Activated CD8-positive, alpha-beta memory T cell treated with anti-CD3 and anti-CD28 coated beads for 36 hours (primary cell): Measurements from ENCODE around the gene CACNA2D2. TPM values are rescaled to one million over a fixed set of nuclear protein-coding genes. Genes with fewer than 3 reads are reported as not detected.

Experiments used
- CTCF ChIA-PET: fragments of 350-600 bp; sonication (Branson Sonifier 250); formaldehyde crosslinking; loops from one replicate; lab custom pipeline; 2021; ENCODE audit warnings: antibody characterized with exemption; lab: Charles Lee
- POLR2A ChIA-PET: fragments of 350-600 bp; sonication (Branson Sonifier 250); formaldehyde crosslinking; loops from one replicate; lab custom pipeline; 2021; ENCODE audit warnings: antibody characterized with exemption; lab: Charles Lee
- total RNA-seq, 2 experiments: library from RNA; stranded (reverse); gene quantifications; one replicate each; pipeline ENCODE4 v1.2.3, GENCODE V29; 2021

Gene CACNA2D2
- total RNA-seq, 2 experiments from 2014 or later = 0.55 to 0.67 TPM

DNA sequence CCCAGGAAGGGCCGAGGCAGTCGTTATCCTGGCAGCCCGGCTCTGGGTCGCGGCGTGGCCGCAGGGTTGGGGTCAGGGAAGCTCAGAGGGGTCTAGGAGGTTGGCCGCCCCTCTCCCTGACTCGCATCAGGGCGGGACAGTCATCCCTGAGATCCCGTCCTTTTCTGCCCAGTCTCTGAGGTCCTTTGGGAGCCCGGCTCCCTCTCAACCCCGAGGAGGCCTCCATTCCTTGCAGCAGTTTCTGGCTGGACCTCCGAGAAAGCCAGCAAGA is 181.4 kb downstream of the CACNA2D2 start:
- POLR2A ChIA-PET = interaction anchor here (1.0 to 2.8 kb wide), 2 partner anchors 15 to 23 kb away, joined by 4 to 6 read pairs; partner anchors contain the start of genes HYAL3 and NAA80
- CTCF ChIA-PET = interaction anchor here (0.6 to 1.9 kb wide), 9 partner anchors 12 to 34 kb away, joined by 3 to 6 read pairs (median 3); partner anchors contain the start of genes HYAL3 and NAA80

DNA sequence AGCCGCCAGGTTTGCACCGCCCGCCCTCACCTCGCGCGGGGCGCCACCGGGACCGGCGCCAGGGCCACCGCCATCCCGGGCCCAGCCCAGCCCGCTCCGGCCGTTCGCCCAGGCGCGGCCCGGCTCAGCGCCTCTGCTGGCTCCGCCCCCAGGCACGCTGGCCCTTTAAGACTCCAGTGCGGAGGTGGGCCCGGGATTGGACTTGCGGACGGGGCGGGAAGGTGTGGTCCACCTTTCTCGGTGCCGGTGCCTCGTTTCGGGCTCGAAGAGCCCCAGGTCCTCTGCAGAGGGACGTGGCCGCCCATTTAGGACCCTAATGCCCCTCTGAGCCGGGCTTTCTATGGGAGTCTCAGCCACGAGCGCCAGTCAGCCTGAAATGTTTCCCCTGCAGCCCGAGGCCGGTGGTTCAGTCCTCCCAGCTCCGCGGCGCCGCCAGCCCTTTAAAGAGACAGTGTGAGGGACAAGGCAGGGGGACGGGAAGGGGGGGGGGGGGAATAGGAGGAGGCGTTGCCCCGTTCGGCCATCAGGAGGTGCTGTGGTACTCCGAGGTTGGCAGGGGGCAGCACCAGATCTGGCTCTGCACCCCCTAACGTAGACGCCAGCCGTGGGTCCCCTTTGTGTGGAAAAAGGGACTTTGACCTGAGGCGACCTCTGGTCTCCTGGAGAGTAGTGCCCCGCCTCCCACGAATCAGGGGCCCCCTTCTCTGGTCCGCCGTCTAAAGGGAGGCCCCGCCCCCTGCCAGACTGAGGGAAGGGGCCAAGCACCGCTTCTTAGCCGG is 181.9 kb downstream of the CACNA2D2 start:
- ChIA-PET POLR2A (interaction anchor here (1.0 to 2.8 kb wide), 3 partner anchors 15 to 30 kb away, joined by 3 to 6 read pairs (median 4); partner anchors contain the start of genes HYAL3, IFRD2 and NAA80), CTCF (interaction anchor here (0.6 to 1.9 kb wide), 8 partner anchors 12 to 34 kb away, joined by 3 to 6 read pairs (median 4); partner anchors contain the start of genes HYAL3 and NAA80)

DNA sequence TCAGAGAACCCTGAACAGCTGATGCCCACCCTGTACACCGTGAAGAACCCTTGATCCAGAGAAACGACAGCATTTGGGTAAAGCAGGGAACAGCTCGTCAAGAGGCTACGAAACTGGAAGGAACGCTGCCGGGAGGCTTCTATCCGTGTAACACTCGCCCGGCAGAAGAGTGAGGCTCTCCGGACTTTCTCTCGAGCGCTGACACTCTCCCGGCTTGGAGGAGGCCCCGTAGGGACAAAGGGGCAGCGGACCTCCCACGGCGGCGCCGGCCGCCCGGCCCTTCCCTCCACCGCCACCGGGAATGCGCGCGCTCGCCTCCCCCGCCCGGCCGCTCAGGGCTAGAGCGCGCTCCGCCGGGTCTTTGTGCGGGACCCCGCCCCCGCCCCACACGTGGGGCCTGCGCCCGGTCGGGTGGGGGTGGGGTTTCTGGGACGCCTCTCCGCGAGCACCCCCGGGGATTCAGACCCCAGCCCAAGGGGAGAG is 182.5 kb downstream of the CACNA2D2 start:
- ChIA-PET POLR2A (interaction anchor here (0.5 to 2.8 kb wide), 5 partner anchors 16 to 83 kb away, joined by 3 to 6 read pairs (median 3); partner anchors contain the start of genes HYAL3, IFRD2 and NAA80), CTCF (interaction anchor here (0.7 to 1.9 kb wide), 4 partner anchors 14 to 74 kb away, joined by 3 to 6 read pairs (median 4); partner anchors contain the start of genes HYAL3 and NAA80)

DNA sequence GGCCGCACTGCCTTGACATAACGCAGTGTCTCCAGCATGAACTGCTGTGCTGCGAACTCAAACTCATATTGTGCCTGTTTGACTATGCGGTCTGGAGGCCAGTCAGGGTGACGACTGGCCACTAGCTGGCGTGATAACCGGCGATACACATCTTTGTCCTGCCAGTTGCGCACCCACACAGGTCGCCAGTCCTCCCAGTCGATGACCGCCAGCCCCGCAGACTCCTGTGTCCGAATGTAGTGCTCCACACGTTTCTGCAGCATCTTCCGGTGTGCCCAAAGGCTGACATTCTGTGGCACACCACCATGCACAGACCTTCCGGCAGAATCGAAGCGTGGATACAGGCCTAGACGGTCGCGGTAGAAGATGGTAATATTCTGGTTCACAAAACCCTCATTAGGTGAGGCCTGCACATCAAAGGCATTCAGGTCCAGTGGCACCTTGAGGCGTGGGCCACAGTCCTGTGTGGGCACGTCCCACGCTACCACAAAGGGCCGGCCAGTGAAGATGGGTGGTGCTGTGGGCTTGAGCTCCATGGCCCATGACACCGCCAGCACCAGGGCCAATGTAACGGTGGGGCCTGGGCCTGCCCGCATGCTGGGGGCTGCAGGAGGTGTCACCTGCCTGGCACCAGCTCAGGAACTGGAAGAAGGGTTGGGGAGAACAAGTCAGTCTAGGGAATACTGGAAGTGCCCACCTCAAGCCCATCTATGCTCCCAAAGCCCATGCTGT is 183.4 kb downstream of the CACNA2D2 start:
- ChIA-PET POLR2A (interaction anchor here (0.5 to 2.8 kb wide), 4 partner anchors 17 to 82 kb away, joined by 3 to 6 read pairs (median 3); partner anchors contain the start of genes HYAL3, IFRD2 and NAA80), CTCF (interaction anchor here (0.6 to 1.8 kb wide), 3 partner anchors 21 to 174 kb away, joined by 3 to 5 read pairs (median 3); partner anchors contain the start of genes HYAL3 and NAA80)

DNA sequence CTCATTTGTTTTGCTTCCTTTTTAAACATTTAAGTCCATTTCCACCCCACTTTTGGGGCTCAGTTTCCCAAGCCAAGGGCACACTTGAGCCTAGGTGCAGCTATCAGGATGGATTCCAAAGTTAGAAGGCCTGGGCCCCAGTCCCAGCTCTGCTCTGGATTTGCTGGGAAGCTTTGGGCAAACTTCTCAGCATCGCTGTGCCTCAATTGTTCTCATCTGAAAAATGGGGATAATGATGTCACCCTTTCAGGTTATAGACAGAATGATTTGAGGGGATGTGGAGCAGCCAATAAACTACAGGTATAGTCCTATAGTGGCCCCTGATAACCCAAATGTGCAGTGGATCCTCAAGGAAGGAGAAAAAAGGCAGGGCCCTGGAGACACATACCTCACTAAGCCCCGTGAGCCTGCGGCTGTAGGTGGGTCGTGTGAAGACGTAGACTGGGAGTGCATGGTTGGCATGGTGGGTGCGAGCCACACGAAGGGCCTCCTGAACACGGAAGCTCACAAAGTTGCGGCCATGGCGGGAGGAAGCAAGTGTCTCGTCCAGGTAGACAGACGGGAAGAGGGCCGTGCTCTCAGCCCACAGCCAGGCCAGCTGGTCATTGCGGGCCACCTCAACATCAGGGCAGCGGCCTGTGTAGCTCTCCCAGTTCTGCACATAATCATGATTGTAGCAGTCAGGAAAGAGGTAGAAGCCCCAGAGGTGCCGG is 184.1 kb downstream of the CACNA2D2 start:
- POLR2A ChIA-PET = interaction anchor here (1.5 kb wide), 1 partner anchor 15 kb away, joined by 3 read pairs; no protein-coding TSS in a partner anchor
- CTCF ChIA-PET = no interaction called here

DNA sequence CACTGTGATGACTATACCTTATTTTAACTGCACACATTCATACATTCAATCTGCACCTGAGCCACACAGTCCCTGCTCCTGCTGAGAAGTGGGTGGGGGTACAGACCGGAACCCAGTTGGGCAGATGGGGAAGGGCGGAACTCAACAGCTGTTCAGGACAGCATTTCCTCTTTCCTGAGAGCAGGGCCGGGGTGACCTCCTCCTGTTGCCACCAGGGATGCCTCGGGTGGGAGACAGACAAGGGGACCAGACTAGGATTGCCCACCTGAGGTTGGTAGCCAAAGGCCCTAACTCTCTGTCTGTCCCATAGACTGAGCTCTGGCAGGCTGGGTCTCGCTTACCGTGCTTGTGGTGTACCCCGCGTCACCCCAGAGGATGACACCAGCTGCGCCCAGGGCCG is 184.8 kb downstream of the CACNA2D2 start:
- ChIA-PET CTCF (interaction anchor here (0.6 kb wide), 1 partner anchor 34 kb away, joined by 5 read pairs; no protein-coding TSS in a partner anchor), POLR2A (interaction anchor here (1.5 kb wide), 1 partner anchor 16 kb away, joined by 3 read pairs; no protein-coding TSS in a partner anchor)

DNA sequence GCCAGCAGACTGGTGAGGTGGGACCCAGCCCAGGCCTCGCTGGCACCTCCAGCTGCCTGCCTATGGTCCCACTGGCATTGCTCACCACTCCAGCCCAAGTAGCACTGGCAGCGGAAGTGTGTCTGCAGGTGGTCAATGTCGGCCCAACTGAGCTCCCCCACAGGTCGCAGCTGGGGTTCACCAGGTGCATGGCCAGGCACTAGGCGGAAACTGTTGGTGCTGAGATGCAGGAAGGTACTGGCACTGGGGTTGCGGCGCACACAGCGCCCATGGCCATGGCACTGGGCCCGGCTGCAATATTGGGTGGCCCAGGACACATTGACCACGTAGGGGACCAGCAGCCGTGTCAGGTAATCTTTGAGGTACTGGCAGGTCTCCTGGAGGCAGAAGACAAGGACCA is 185.3 kb downstream of the CACNA2D2 start:
- POLR2A ChIA-PET = interaction anchor here (0.5 to 1.5 kb wide), 2 partner anchors 16 to 251 kb away, joined by 3 read pairs; partner anchors contain the start of gene HEMK1
- CTCF ChIA-PET = interaction anchor here (0.6 kb wide), 1 partner anchor 35 kb away, joined by 5 read pairs; no protein-coding TSS in a partner anchor

DNA sequence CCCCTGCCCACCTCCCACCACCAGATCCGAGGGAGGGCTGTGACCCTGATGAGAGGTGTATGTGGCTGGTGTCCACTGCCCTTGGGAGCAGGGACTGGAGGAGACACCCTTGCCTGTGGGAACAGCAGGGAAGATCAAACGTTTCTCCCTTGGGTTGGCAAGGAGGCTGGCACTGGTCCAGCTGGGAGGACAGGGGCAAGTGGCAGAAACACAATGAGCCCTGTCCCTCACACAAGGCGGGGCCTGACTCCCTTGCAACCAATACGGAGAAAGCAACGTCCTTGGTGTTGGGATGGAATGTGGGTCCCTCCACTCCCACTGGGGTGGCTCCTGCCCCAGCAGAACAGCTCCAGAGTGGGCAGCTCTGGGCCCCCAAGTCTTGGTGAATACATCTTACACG is 186.1 kb downstream of the CACNA2D2 start:
- CTCF ChIA-PET = interaction anchor here (0.9 kb wide), 1 partner anchor 58 kb away, joined by 3 read pairs; no protein-coding TSS in a partner anchor
- POLR2A ChIA-PET = interaction anchor here (1.4 kb wide), 1 partner anchor 11 kb away, joined by 8 read pairs; the partner anchor contains the start of gene TUSC2

DNA sequence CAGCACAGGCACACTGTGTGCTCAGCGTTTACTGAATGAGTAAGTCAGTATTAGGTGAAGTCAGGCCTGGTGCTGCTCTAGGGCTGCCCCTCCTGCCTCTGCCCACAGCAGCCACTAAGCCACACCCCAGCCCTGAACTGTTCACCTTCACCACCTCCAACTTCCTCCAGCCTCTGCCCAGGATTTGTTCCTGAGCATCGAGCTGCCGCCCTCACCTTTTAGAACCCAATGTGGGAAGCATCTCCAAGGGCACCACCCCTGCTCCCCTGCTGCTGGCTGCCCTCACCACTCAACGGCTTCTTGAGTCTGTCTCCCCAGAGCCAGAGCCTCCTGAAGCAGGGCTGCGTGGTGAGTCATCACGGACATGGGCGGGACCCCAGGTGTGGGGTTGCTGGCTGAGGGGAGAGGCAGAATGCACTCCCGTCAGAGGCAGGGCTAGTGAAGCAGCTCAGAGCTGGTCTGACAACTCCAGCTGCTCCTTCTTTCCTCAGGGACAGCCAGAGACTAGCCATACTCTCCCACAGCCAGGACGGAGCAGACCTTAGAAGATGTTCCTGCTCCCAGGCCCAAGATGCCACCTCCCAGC is 186.7 kb downstream of the CACNA2D2 start:
- POLR2A ChIA-PET = interaction anchor here (1.4 kb wide), 1 partner anchor 12 kb away, joined by 8 read pairs; the partner anchor contains the start of gene TUSC2
- CTCF ChIA-PET = interaction anchor here (0.9 kb wide), 1 partner anchor 57 kb away, joined by 3 read pairs; no protein-coding TSS in a partner anchor

DNA sequence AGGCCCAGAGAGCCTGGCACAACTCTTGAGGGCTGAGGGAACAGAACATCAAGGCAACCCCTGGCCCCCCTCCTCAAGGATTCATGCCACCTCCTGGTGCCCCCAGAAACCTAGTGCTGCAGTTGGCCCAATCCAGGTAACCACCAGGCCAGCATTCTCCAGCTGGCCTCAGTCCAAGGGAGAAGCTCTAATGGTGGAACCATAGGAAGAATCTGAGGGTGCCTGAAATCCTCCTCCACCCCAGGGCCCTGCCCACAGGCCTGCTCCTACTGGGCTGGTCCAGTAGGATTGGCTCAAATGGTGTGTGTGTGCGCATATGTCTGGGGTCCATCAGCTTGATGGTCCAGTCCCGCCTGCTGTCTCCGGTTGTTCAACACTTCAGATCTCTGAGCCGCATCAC is 188.6 kb downstream of the CACNA2D2 start:
- POLR2A ChIA-PET = interaction anchor here (0.9 kb wide), 1 partner anchor 9 kb away, joined by 5 read pairs; no protein-coding TSS in a partner anchor
- CTCF ChIA-PET = interaction anchor here (1.3 to 1.5 kb wide), 2 partner anchors 9 to 16 kb away, joined by 3 to 5 read pairs; partner anchors contain the start of genes HYAL3 and NAA80

DNA sequence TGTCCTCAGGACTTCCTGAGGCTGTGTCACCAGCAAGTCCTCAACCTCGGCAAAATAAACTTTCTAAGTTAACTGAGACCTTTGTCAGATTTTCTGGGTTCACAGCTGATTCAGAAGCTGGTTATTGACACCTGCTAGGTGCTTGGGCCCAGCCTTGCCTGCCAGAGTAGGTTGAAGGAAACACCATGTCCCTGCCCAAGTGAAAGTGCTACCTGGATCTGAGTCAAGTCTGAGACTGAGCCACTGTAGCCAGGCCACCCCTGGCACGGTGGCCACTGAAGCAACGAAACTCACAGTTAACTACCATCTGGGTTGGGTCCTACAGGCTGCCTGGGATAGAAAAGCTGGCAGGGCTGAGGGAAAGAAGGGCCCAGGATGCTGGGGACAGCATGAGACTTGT is 189.1 kb downstream of the CACNA2D2 start:
- ChIA-PET CTCF (interaction anchor here (1.1 to 1.5 kb wide), 3 partner anchors 9 to 15 kb away, joined by 3 to 5 read pairs (median 4); partner anchors contain the start of genes HYAL3 and NAA80), POLR2A (no interaction called here)

Other genes starting within 250 kb of the CACNA2D2 start
- under 1 TPM; 0.40 to 0.46 TPM for gene SEMA3B, start 234.5 kb downstream of the CACNA2D2 start, total RNA-seq
- gene LSMEM2, start 224.5 kb downstream of the CACNA2D2 start, total RNA-seq = not detected
- gene IFRD2, start 211.2 kb downstream of the CACNA2D2 start, total RNA-seq = 100 to 1,000 TPM; 197 to 200 TPM
- 1 to 10 TPM; 8.5 to 9.4 TPM for gene HYAL3, start 204.2 kb downstream of the CACNA2D2 start, total RNA-seq
- 10 to 100 TPM; 17.3 to 17.5 TPM for gene NAA80, start 204.2 kb downstream of the CACNA2D2 start, total RNA-seq
- under 1 TPM in 1 of 2 experiments, not detected in 1; 0.36 TPM for gene HYAL1, start 200.1 kb downstream of the CACNA2D2 start, total RNA-seq
- gene HYAL2, start 180.9 kb downstream of the CACNA2D2 start, total RNA-seq = 10 to 100 TPM; 11.7 to 11.9 TPM
- 10 to 100 TPM; 33.6 TPM for gene TUSC2, start 175.4 kb downstream of the CACNA2D2 start, total RNA-seq
- gene RASSF1, start 162.8 kb downstream of the CACNA2D2 start, total RNA-seq = 10 to 100 TPM; 68.2 to 72.5 TPM
- 1 to 10 TPM; 1.6 TPM for gene ZMYND10, start 157.9 kb downstream of the CACNA2D2 start, total RNA-seq
- gene NPRL2, start 152.9 kb downstream of the CACNA2D2 start, total RNA-seq = 10 to 100 TPM; 39.5 to 46.6 TPM
- 10 to 100 TPM; 25.8 to 28.2 TPM for gene CYB561D2, start 152.8 kb downstream of the CACNA2D2 start, total RNA-seq
- gene TMEM115, start 144.1 kb downstream of the CACNA2D2 start, total RNA-seq = 10 to 100 TPM; 25.2 to 26.3 TPM
- gene C3orf18, start 64.1 kb upstream of the CACNA2D2 start, total RNA-seq = 10 to 100 TPM; 11.3 to 12.7 TPM
- gene HEMK1, start 65.9 kb upstream of the CACNA2D2 start, total RNA-seq = 10 to 100 TPM; 58.6 to 59.7 TPM
- 100 to 1,000 TPM; 219 to 220 TPM for gene CISH, start 108.1 kb upstream of the CACNA2D2 start, total RNA-seq
- gene MAPKAPK3, start 113.5 kb upstream of the CACNA2D2 start, total RNA-seq = 100 to 1,000 TPM; 169 to 170 TPM
- gene DOCK3, start 171.3 kb upstream of the CACNA2D2 start, total RNA-seq = 1 to 10 TPM; 2.1 to 2.5 TPM